Measurements from ENCODE around the gene EFHC1.
A peak's percentile ranks its signal among the peaks of the same experiment; 100 is the strongest.

Gene EFHC1

GRCh38 chr6:52495922-52496321 lies 75.8 kb downstream of the EFHC1 start:
- DNase-seq (ENCODE audit: insufficient read length, low spot score): no peak
- TF ChIP-seq CTCF (IDR thresholded peaks at IDR 0.05; ENCODE audit: insufficient read depth, missing control alignments): peak; percentile 26
- FAIRE-seq: no peak

- TF ChIP-seq CTCF (IDR thresholded peaks at IDR 0.05; ENCODE audit: insufficient read depth, missing control alignments): no peak
- FAIRE-seq (no peak), DNase-seq (ENCODE audit: insufficient read length, low spot score) (no peak)
These were observed 76.5 kb downstream of the EFHC1 start for GRCh38 chr6:52496631-52497030.

GRCh38 chr6:52497652-52498408 lies 77.7 kb downstream of the EFHC1 start:
- no peak for FAIRE-seq
- no peak for TF ChIP-seq CTCF (IDR thresholded peaks at IDR 0.05; ENCODE audit: insufficient read depth, missing control alignments)
- DNase-seq (ENCODE audit: insufficient read length, low spot score): no peak

GRCh38 chr6:52498538-52499017 lies 78.4 kb downstream of the EFHC1 start:
- DNase-seq (ENCODE audit: insufficient read length, low spot score): no peak
- FAIRE-seq: no peak

GRCh38 chr6:52499026-52499425 lies 78.9 kb downstream of the EFHC1 start:
- FAIRE-seq (peak; percentile 53), DNase-seq (ENCODE audit: insufficient read length, low spot score) (no peak)
- TF ChIP-seq CTCF (IDR thresholded peaks at IDR 0.05; ENCODE audit: insufficient read depth, missing control alignments): no peak

More at GRCh38 chr6:52498538-52499017, 78.4 kb downstream of the EFHC1 start:
- TF ChIP-seq CTCF (IDR thresholded peaks at IDR 0.05; ENCODE audit: insufficient read depth, missing control alignments): no peak

- no peak for DNase-seq (ENCODE audit: insufficient read length, low spot score)
- no peak for FAIRE-seq
- TF ChIP-seq CTCF (IDR thresholded peaks at IDR 0.05; ENCODE audit: insufficient read depth, missing control alignments): peak; percentile 8
These were observed 79.6 kb downstream of the EFHC1 start for GRCh38 chr6:52499681-52500236.

Measured in D721Med (cell line).